GM21825 (cell line): ENCODE data around the gene L3MBTL3.
"Not testable (repeated sequence)": the region's sequence is repeated elsewhere in the genome, so short reads cannot be mapped to it uniquely, and the experiment has no call there.

Source experiments
- ATAC-seq: cut with Tn5 transposase; IDR thresholded peaks from one replicate; pipeline ENCODE4 v1.9.1; 2021; ENCODE audit warnings: mild to moderate bottlenecking, moderate library complexity; ENCODE audit not compliant: unreplicated experiment

Gene L3MBTL3

GRCh38 chr6:130134582-130134981 lies 116.2 kb downstream of the L3MBTL3 start:
- ATAC-seq, result no peak

DNA sequence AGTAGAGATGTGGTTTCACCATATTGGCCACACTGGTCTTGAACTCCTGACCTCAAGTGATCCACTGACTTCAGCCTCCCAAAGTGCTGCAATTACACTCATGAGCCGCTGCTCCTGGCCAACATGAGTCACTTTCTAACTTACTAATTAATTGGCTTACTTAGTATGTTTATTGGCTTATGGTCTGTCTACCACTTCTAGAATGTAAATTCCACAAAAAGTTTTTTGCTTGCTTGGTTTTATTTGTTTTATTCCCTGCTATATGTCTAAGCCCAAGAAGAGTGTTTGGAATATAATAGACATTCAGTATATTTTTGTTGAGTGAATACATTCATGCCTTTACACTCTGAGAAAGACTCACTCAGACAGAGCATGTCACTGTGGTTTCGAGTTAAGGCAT lies 118.4 kb downstream of the L3MBTL3 start:
- no peak for ATAC-seq

DNA sequence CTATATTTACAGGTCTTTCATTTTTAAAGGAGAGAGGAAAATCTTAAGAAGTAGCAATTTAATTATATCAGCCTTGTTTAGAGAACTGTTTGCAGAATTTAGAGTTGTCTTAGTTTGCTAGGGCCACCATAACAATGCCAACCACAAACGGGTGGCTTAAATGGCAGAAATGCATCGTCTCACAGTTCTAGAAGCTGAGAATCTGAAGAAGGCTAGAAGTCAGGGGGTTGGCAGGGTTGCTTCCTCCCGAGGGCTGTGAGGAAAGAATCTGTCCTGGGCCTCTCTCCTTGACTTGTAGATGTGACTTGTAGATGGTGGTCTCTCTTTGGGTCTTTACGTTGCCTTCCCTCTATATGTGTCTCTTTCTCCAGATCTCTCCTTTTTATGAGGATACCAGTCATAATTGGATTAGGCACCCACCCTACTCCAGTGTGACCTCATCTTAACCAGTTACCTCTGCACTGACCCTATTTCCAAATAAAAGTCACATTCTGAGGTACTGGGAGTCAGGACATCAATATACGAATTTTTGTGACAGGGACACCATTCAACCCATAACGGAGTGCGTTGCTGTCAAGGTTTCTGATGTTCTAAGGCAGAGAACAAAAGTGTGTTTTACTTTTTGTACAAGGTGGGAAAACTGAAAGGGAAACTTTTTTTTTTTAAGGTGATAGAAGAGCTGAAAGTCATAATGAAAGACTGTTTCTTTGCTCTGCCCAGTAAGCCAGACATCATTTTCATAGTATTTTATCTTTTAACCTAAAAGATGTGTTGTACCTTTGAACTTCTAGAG lies 119.9 kb downstream of the L3MBTL3 start:
- ATAC-seq, result peak; percentile 49

DNA sequence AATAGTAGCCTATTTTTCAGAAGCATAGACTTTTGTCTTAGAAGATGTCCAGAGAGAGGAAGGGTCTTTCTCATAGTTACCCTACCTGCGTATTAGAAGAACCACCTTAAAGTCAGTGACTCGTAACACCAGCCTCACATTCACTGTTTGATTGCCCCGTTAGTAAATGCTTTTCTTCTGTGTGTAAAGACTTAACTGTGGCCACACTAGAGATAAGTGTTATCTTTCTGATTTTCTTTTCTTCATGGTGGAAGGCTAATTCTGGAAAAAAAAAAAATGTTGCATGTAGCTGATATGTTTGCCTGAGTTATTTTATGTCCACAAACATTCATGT lies 120.5 kb downstream of the L3MBTL3 start:
- no peak for ATAC-seq

- no peak for ATAC-seq
These were observed 121.7 kb downstream of the L3MBTL3 start for GRCh38 chr6:130140084-130140483.

DNA sequence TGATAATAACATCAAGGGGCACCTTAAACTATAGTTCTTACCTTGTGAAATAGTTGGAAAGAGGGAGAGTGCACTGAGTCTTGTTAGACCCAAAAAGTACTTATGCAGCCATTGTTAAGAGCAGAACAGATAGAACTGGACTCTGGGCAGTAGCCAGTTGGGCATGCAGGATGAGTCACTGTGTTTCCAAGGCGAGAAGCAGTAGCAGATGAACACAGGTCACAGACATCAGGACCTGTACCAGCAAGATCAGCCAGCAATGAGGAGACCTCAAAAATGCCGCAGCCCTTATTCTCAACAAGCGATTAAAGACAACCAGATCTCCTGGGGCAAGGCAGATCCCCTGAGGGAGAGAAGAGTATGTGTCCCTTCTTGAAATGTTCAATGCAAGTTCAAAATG lies 125.3 kb downstream of the L3MBTL3 start:
- ATAC-seq, result no peak

DNA sequence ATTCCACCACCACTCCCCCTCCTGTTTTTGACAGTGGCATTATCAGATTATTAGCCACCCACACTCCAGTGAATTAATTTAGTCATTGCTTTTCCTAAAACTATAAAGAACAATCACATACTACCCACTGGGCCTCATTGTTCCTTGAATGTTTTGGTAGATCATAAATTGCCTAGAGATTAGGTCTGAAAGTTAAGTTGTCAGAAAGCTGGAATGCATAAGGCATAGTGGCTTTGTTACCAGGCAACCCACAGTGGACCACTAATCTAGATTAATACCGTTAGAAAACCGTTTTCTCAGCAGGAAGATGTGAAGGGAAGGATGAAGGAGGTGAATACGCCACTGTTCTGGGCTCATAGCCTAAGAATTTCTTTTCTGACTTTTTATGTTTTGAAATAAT lies 128.7 kb downstream of the L3MBTL3 start:
- ATAC-seq, result no peak

DNA sequence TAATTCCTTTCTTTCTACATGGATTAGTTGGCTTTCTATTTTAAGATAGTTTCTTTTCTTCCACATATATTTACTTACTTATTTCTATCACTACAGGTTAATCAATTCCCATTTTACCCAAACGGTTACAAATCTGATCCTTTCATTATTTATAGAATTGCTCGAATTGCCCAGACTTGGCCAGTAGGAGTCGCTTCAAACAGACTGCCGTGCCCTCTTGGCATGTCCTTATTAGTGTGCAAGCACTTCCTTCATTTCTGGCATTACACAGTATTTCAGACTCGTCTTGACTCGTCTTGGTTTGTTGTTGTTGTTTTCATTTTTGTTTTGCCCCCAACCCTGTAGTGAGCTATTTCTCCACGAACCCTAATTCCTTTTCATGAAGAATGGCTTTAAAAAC lies 129.8 kb downstream of the L3MBTL3 start:
- no peak for ATAC-seq

GRCh38 chr6:130149016-130149415 lies 130.6 kb downstream of the L3MBTL3 start:
- ATAC-seq, result not testable (repeated sequence)

DNA sequence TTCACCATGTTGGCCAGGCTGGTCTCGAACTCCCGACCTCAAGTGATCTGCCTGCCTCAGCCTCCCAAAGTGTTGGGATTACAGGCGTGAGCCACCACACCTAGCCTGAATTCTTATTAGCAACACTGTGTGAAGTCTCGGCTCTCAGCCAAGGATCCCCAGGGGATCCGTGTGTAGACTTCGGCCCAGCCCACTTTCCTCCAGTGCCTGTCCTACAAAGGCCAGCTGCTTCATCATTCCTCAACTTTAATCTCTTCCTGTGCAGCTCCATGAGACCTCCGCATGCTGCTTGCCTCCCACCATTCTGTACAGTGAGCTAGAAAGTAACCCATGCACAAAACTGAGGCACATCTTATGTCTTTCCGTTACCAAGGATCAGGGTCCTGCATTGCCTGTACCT lies 132.5 kb downstream of the L3MBTL3 start:
- no peak for ATAC-seq

DNA sequence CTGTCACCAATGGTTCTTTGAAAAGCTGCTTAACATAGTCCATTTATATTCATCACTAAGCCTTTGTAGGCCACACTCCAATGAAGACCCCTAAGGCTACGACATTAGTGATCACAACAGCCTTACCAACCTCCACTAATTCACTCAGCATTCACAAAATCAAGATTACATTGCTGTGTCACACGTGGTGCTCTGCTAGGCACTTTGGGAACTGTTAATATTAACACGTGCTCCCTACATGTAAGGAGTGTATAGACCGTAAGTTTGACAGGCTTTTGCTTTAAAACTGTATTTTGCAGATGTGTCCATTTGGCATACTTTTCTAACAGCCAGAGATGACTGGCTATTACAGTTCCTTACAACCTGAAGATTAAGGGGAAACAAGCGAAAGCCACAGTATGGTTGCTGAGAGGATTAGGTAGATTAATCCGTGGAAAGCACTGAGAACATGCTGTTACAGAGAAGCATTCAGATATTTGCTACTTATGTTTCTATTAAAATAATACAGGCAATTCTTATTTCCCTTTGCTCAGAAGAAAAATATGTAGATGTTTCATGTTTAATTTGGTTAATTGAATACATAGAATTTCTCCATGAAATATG lies 134.6 kb downstream of the L3MBTL3 start:
- ATAC-seq, result no peak

- no peak for ATAC-seq
These were observed 138.5 kb downstream of the L3MBTL3 start for GRCh38 chr6:130156908-130157307.

DNA sequence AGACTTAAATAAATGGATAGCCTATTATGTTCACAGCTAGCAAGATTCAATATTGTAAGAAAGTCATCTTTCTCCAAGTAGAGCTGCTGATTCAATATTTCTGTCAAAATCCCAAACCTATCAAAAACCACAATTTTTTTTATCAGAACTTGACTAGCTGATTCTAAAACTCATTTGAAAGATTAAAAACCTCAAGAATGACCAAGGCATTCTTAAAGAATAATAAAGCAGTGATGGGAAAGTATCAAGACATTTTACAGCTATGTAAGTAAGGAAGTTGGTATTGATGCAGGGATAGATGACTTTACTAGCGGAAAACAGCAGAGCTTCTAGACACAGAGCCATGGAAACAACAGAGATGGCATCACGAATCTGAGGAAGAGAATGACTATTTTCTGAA lies 139.7 kb downstream of the L3MBTL3 start:
- no peak for ATAC-seq

GRCh38 chr6:130158548-130158947 lies 140.2 kb downstream of the L3MBTL3 start:
- no peak for ATAC-seq

GRCh38 chr6:130159956-130160355 lies 141.6 kb downstream of the L3MBTL3 start:
- no peak for ATAC-seq

DNA sequence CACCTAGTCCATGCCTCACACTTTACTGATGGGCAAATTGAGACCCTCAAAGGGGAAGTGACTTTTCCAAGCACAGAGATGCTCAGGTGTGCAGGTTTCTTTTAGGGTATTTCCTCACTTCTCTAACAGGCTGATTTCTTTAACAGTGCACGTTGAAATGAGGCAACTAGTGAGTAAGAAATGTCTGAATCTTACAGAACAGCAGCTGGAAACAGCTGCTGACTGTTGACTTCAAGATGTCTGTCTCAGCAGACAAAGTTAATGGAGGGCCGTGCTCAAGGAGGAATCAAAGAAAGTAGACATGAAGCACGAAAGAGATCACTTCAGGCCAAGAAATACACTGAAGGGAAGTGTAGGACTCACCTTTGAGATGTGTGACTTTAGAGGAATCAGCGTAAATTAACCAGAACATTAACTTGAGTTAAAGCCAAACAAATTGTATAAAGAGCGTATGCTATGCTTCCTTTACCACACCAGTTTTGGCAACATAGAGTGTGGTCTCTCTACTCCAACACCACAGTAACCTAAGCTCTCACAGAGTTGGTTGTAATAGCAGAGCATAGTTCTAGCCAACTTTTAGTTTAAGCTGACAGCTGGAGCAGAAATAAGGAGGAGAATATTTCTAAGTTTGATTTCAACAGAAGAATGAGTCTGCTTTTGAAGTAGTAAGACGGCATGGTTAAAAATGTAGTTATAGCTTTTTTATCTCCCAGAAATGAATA lies 143.5 kb downstream of the L3MBTL3 start:
- ATAC-seq, result no peak

GRCh38 chr6:130162421-130162820 lies 144.0 kb downstream of the L3MBTL3 start:
- ATAC-seq, result no peak

GRCh38 chr6:130163266-130163665 lies 144.9 kb downstream of the L3MBTL3 start:
- ATAC-seq, result no peak

DNA sequence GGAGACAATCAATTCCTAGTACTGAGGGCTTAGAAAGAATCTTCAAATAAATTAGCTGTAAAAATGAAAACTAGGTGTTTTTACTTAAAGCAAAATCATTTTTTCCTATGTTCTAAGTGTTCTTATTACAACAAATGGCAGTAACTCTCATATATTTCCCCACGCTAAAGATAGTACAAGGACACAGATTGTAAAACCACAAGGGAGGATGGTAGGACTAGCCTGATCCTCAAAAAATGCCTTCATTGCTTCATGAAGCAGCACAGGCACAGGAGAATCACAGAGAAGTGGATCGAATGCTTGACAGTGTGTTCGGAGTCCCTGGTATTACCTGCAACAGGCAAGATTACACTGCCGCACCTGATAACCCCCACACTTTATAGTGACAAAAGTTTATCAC lies 145.9 kb downstream of the L3MBTL3 start:
- no peak for ATAC-seq

GRCh38 chr6:130167655-130168054 lies 149.3 kb downstream of the L3MBTL3 start:
- no peak for ATAC-seq

DNA sequence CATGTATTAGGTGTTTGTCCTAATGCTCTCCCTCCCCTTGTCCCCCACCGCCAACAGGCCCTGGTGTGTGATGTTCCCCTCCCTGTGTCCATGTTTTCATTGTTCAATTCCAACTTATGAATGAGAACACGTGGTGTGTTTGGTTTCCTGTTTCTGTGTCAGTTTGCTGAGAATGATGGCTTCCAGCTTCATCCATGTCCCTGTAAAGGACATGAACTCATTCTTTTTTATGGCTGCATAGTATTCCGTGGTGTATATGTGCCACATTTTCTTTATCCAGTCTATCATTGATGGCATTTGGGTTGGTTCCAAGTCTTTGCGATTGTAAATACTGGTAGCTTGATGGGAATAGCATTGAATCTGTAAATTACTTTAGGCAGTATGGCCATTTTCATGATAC lies 151.8 kb downstream of the L3MBTL3 start:
- not testable (repeated sequence) for ATAC-seq

DNA sequence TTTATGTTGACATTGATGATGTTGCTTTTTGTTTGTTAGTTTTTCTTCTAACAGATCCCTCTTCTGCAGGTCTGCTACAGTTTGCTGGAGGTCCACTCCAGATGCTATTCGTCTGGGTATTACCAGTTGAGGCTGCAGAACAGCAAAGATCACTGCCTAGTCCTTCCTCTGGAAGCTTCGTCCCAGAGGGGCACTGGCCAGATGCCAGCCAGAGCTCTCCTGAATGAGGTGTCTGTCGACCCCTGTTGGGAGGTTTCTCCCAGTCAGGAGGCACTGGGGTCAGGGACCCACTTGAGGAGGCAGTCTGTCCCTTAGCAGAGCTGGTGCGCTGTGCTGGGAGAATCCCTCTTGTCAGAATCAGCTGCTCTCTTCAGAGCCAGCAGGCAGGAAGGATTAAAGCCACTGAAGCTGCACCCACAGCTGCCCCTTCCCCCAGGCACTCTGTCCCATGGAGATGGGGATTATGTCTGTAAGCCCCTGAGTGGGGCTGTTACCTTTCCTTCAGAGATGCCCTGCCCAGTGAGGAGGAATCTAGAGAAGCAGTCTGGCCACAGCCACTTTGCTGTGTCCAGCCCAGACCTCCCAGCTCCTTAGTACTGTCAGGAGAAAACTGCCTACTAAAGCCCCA lies 155.1 kb downstream of the L3MBTL3 start:
- ATAC-seq, result not testable (repeated sequence)
